GM19372 (cell line): ENCODE data around the gene CLEC5A.
A peak's percentile ranks its signal among the peaks of the same experiment; 100 is the strongest.
"Not testable (repeated sequence)": the region's sequence is repeated elsewhere in the genome, so short reads cannot be mapped to it uniquely, and the experiment has no call there.

Experiments used
- ATAC-seq: cut with Tn5 transposase; IDR thresholded peaks from one replicate; pipeline ENCODE4 v1.9.1; 2021; ENCODE audit warnings: mild to moderate bottlenecking, low read depth, moderate library complexity; ENCODE audit not compliant: unreplicated experiment

The CLEC5A gene

GRCh38 chr7:141946796-141947195 is at the start of gene CLEC5A:
Gene CLEC5A (minus strand): TSS chr7:141946974. CDS start chr7:141946292, 682 bp downstream.
- ATAC-seq: no peak

GRCh38 chr7:141993354-141993753 is 46.6 kb upstream of the CLEC5A start:
- no peak for ATAC-seq

- ATAC-seq: no peak
These were observed 45.9 kb upstream of the CLEC5A start for GRCh38 chr7:141992688-141993087.

- ATAC-seq: no peak
These were observed 45.4 kb upstream of the CLEC5A start for GRCh38 chr7:141992156-141992555.

- no peak for ATAC-seq
These were observed 44.4 kb upstream of the CLEC5A start for GRCh38 chr7:141991140-141991539.

- ATAC-seq: no peak
These were observed 43.4 kb upstream of the CLEC5A start for GRCh38 chr7:141990011-141990725.

GRCh38 chr7:141987803-141988202 is 41.0 kb upstream of the CLEC5A start:
- ATAC-seq: not testable (repeated sequence)

- no peak for ATAC-seq
These were observed 40.1 kb upstream of the CLEC5A start for GRCh38 chr7:141986923-141987322.

- ATAC-seq: not testable (repeated sequence)
These were observed 39.2 kb upstream of the CLEC5A start for GRCh38 chr7:141985926-141986325.

- no peak for ATAC-seq
These were observed 32.8 kb upstream of the CLEC5A start for GRCh38 chr7:141979568-141979967.

- ATAC-seq: no peak
These were observed 31.6 kb upstream of the CLEC5A start for GRCh38 chr7:141978351-141978750.

GRCh38 chr7:141976524-141977245 is 29.9 kb upstream of the CLEC5A start:
- ATAC-seq: no peak

- peak; percentile 82 for ATAC-seq
These were observed 29.2 kb upstream of the CLEC5A start for GRCh38 chr7:141975806-141976523.

- no peak for ATAC-seq
These were observed 28.1 kb upstream of the CLEC5A start for GRCh38 chr7:141974831-141975230.

GRCh38 chr7:141973673-141974072 is 26.9 kb upstream of the CLEC5A start, which contains the start of gene TAS2R38:
Gene TAS2R38 (minus strand): TSS chr7:141973773. CDS start chr7:141973689, 84 bp downstream.
- no peak for ATAC-seq

- peak; percentile 96 for ATAC-seq
These were observed 14.1 kb upstream of the CLEC5A start for GRCh38 chr7:141960687-141961422.

GRCh38 chr7:141956084-141956483 is 9.3 kb upstream of the CLEC5A start:
- no peak for ATAC-seq

- ATAC-seq: no peak
These were observed 7.6 kb upstream of the CLEC5A start for GRCh38 chr7:141954334-141954733.

GRCh38 chr7:141952461-141952860 is 5.7 kb upstream of the CLEC5A start:
- ATAC-seq: no peak

- ATAC-seq: no peak
These were observed 4.0 kb upstream of the CLEC5A start for GRCh38 chr7:141950806-141951205.
